ENCODE data around the gene AFG3L2. TPM values are rescaled to one million over a fixed set of nuclear protein-coding genes. Genes with fewer than 3 reads are reported as not detected.

Gene AFG3L2
- total RNA-seq, 2 donors from 2014 or later = 60.1 to 91.9 TPM

GRCh38 chr18:12347895-12348294, 29.1 kb downstream of the AFG3L2 start:
- no peak for DNase-seq (ENCODE audit: low spot score)
- H3K4me3 ChIP-seq = no peak overlapping the region
- peaks cover 100% of the 10 kb centered on the region for H3K36me3 ChIP-seq
- no peaks in the 10 kb centered on the region for H3K27me3 ChIP-seq
- H3K9me3 ChIP-seq = no peaks in the 10 kb centered on the region
- TF ChIP-seq, protein P1, sequence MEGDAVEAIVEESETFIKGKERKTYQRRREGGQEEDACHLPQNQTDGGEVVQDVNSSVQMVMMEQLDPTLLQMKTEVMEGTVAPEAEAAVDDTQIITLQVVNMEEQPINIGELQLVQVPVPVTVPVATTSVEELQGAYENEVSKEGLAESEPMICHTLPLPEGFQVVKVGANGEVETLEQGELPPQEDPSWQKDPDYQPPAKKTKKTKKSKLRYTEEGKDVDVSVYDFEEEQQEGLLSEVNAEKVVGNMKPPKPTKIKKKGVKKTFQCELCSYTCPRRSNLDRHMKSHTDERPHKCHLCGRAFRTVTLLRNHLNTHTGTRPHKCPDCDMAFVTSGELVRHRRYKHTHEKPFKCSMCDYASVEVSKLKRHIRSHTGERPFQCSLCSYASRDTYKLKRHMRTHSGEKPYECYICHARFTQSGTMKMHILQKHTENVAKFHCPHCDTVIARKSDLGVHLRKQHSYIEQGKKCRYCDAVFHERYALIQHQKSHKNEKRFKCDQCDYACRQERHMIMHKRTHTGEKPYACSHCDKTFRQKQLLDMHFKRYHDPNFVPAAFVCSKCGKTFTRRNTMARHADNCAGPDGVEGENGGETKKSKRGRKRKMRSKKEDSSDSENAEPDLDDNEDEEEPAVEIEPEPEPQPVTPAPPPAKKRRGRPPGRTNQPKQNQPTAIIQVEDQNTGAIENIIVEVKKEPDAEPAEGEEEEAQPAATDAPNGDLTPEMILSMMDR (IDR thresholded peaks at IDR 0.05) = no peak
- no peak overlapping the region for H3K27ac ChIP-seq
- no peaks in the 10 kb centered on the region for H3K4me1 ChIP-seq

DNA sequence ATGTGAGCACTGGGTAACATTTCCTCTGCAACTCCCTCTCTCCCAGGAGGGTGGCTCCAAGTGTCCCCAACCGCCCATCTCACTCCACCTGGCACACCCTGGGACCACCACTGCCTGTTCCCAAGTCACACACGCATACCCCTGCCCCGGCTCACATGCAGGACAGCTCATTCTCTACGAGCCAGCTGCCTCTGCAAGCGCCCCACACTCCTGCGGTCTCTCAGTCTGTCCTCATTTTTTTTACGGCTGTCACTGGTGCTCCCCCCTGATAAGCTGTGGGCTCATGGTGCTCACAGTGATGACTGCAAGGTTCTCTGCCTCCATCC, 30.8 kb downstream of the AFG3L2 start:
- Histone ChIP-seq H3K4me3 (no peak overlapping the region), H3K36me3 (peaks cover 100% of the 10 kb centered on the region), H3K27ac (no peak overlapping the region), H3K27me3 (no peaks in the 10 kb centered on the region), H3K9me3 (no peaks in the 10 kb centered on the region), H3K4me1 (no peaks in the 10 kb centered on the region)
- DNase-seq (ENCODE audit: low spot score) = no peak
- TF ChIP-seq, protein P1 (IDR thresholded peaks at IDR 0.05) = no peak

DNA sequence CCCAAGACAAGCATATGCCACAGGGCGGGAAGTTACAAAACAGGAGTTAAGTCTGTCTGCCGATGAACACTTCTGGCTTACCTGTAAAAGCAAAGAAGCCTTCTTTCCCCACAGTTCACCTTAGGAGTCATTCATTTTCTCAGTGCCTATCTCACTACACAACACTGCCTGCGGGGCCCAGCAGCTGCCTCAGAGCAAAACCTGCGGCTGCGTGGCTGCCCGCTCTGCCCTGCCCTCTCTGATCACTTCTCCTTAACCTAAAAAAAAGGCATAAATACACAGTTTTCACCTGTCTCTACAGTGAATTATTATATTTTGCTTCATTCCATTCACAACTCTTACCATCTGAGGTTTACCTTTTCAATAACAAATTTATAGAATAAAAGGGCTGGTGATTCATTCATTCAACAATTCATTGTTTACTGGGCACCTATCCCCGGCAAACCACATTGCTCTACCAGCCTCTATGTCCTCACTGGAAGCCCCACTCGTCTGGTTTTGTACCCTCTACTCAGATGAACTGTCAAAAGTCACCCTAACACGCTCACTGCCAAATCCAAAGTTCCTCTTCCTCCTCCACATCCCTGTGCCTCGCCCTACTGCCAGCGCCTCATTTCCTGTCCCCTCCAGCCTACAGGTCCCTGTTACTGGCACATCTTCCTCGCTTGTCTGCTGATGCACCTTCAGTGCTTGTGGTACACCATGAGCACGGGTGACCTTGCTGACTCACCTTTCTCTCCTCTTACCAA, 31.4 kb downstream of the AFG3L2 start:
- TF ChIP-seq, protein P1 (IDR thresholded peaks at IDR 0.05) = no peak
- Histone ChIP-seq H3K27ac (no peak overlapping the region), H3K9me3 (no peaks in the 10 kb centered on the region), H3K27me3 (no peaks in the 10 kb centered on the region), H3K4me3 (no peak overlapping the region), H3K4me1 (no peaks in the 10 kb centered on the region), H3K36me3 (peaks cover 94% of the 10 kb centered on the region)
- no peak for DNase-seq (ENCODE audit: low spot score)

- Histone ChIP-seq H3K9me3 (no peaks in the 10 kb centered on the region), H3K27ac (no peak overlapping the region), H3K4me1 (peaks cover 0 to 14% of the 10 kb centered on the region in 2 donors), H3K4me3 (no peak overlapping the region), H3K36me3 (peaks cover 74% of the 10 kb centered on the region), H3K27me3 (no peaks in the 10 kb centered on the region)
- DNase-seq (ENCODE audit: low spot score) = no peak
- TF ChIP-seq, protein P1 (IDR thresholded peaks at IDR 0.05) = no peak
These were observed 34.4 kb downstream of the AFG3L2 start for GRCh38 chr18:12342661-12343060.

GRCh38 chr18:12340945-12341660, 35.9 kb downstream of the AFG3L2 start:
- Histone ChIP-seq H3K9me3 (no peaks in the 10 kb centered on the region), H3K27ac (no peak overlapping the region), H3K4me1 (peaks cover 0 to 21% of the 10 kb centered on the region in 2 donors), H3K27me3 (no peaks in the 10 kb centered on the region), H3K4me3 (no peak overlapping the region), H3K36me3 (peaks cover 71% of the 10 kb centered on the region)
- DNase-seq (ENCODE audit: low spot score) = no peak
- TF ChIP-seq, protein P1 (IDR thresholded peaks at IDR 0.05) = no peak

All from right atrium auricular region (tissue), 2 donors.